Right ventricle myocardium superior (tissue), 1 donor: ENCODE data around the gene UBAC2. TPM values are rescaled to one million over a fixed set of nuclear protein-coding genes. Genes with fewer than 3 reads are reported as not detected.
"Not testable (repeated sequence)": the region's sequence is repeated elsewhere in the genome, so short reads cannot be mapped to it uniquely, and the experiment has no call there.

Experiments used
- ATAC-seq: fragments of 200-7000 bp; cut with Tn5 transposase; one replicate; pipeline ENCODE4 v1.9.1; 2020; ENCODE audit warnings: mild to moderate bottlenecking; ENCODE audit not compliant: poor library complexity
- DNase-seq: peaks from one replicate; pipeline ENCODE4 v3.0.0-alpha.2; 2020
- intact Hi-C: fragments of 100-400 bp; cut with DNase I; formaldehyde crosslinking; loops from one replicate; pipeline ENCODE4 v1.11.2; 2022
- total RNA-seq: library from RNA; stranded (reverse); fragmentation: NEBNext Ultra II Directional; extraction: Animal tissue kit (Norgen Biotek cat#: 25700); gene quantifications from one replicate; pipeline ENCODE4 v1.2.1, GENCODE V29; 2021
- donor health status: DM: no; HTN: yes; CAD: no; lungs with severe emphysema.

The UBAC2 gene
- total RNA-seq, 1 donor from 2014 or later = 35.4 TPM

- intact Hi-C loops, ATAC-seq, DNase-seq: not testable (repeated sequence)
These were observed 208.9 kb downstream of the UBAC2 start for GRCh38 chr13:99409461-99410083.

GRCh38 chr13:99410646-99411475, 210.2 kb downstream of the UBAC2 start:
- DNase-seq, ATAC-seq, intact Hi-C loops: not testable (repeated sequence)

- ATAC-seq (no peak), DNase-seq (no peak)
- intact Hi-C loops = no loop called here
These were observed 212.2 kb downstream of the UBAC2 start for GRCh38 chr13:99412856-99413255.

GRCh38 chr13:99414048-99414995, 213.7 kb downstream of the UBAC2 start:
- ATAC-seq (no peak), DNase-seq (no peak)
- intact Hi-C loops = no loop called here

- DNase-seq (no peak), ATAC-seq (peak; percentile 45)
- intact Hi-C loops = no loop called here
These were observed 214.5 kb downstream of the UBAC2 start for GRCh38 chr13:99415014-99415650.

- intact Hi-C loops = no loop called here
- no peak for DNase-seq
- ATAC-seq = peak; percentile 26
These were observed 215.2 kb downstream of the UBAC2 start for GRCh38 chr13:99415851-99416331.

- ATAC-seq (no peak), DNase-seq (no peak)
- intact Hi-C loops = no loop called here
These were observed 215.9 kb downstream of the UBAC2 start for GRCh38 chr13:99416411-99417121.

- intact Hi-C loops = no loop called here
- DNase-seq = no peak
- ATAC-seq = no peak
These were observed 216.8 kb downstream of the UBAC2 start for GRCh38 chr13:99417201-99418102.

- no peak for DNase-seq
- intact Hi-C loops = no loop called here
- no peak for ATAC-seq
These were observed 217.6 kb downstream of the UBAC2 start for GRCh38 chr13:99418103-99418842.

GRCh38 chr13:99418843-99419140, 218.1 kb downstream of the UBAC2 start:
- ATAC-seq = no peak
- intact Hi-C loops = no loop called here

GRCh38 chr13:99419591-99420243, 219.1 kb downstream of the UBAC2 start:
- intact Hi-C loops = no loop called here
- ATAC-seq (no peak), DNase-seq (no peak)

More at GRCh38 chr13:99418843-99419140, 218.1 kb downstream of the UBAC2 start:
- no peak for DNase-seq

GRCh38 chr13:99421271-99421670, 220.6 kb downstream of the UBAC2 start:
- ATAC-seq = no peak
- intact Hi-C loops = no loop called here
- DNase-seq = no peak

- intact Hi-C loops = no loop called here
- ATAC-seq = no peak
- DNase-seq = no peak
These were observed 221.3 kb downstream of the UBAC2 start for GRCh38 chr13:99421758-99422585.

- DNase-seq = no peak
- no peak for ATAC-seq
- intact Hi-C loops = no loop called here
These were observed 222.0 kb downstream of the UBAC2 start for GRCh38 chr13:99422586-99423220.
